ENCODE results near the gene ATP6V1D. TPM values are rescaled to one million over a fixed set of nuclear protein-coding genes. Genes with fewer than 3 reads are reported as not detected.
"Not testable (repeated sequence)": the region's sequence is repeated elsewhere in the genome, so short reads cannot be mapped to it uniquely, and the experiment has no call there.

Gene ATP6V1D
- total RNA-seq, 2 donors from 2014 or later = 94.3 to 101 TPM

DNA sequence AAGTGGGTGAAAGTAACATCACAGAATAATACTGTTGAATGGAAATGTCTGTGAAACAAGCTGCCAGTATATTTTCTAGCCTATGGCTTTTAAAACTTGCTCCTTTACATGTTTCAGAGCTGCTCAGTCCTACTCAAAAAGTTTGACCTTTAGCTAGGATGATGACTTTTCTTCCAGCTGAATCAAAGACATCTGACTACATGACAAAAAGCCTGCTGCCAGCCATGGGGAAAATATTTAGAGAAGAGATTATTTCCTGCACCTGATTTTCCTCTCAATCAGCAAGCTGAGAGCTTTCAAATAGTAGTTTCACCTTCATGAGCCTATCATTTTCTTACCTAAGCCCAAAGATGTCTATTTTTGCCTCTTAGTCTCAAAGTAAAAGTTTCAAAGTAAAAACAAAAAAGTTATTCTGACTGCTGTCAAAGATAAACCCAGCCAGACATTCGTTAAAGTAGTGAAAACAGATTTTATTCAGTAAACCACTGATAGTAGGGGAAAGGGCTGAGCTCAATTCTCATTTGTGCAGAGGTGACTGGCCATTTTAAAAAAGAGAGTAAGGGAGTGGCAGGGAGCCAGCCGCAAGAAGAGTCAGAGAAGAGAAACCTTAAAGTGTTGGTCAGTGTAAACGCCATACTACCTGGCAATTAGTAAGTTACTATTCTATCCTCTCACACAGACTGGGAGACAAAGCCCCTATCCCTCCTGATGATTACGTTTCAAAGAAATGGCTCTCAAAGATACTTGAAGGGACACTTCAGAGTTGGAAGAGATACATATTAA, 2.2 kb downstream of the ATP6V1D start:
- Histone ChIP-seq H3K27me3 (replicated peaks; ENCODE audit: insufficient read depth) (no peaks in the 10 kb centered on the region), H3K4me3 (peak overlapping the region in 1 of 2 donors; percentile 1), H3K27ac (no peak overlapping the region), H3K36me3 (no peaks in the 10 kb centered on the region), H3K4me1 (replicated peaks) (peaks cover 1% of the 10 kb centered on the region), H3K9me3 (no peaks in the 10 kb centered on the region)
- TF ChIP-seq, protein P1, sequence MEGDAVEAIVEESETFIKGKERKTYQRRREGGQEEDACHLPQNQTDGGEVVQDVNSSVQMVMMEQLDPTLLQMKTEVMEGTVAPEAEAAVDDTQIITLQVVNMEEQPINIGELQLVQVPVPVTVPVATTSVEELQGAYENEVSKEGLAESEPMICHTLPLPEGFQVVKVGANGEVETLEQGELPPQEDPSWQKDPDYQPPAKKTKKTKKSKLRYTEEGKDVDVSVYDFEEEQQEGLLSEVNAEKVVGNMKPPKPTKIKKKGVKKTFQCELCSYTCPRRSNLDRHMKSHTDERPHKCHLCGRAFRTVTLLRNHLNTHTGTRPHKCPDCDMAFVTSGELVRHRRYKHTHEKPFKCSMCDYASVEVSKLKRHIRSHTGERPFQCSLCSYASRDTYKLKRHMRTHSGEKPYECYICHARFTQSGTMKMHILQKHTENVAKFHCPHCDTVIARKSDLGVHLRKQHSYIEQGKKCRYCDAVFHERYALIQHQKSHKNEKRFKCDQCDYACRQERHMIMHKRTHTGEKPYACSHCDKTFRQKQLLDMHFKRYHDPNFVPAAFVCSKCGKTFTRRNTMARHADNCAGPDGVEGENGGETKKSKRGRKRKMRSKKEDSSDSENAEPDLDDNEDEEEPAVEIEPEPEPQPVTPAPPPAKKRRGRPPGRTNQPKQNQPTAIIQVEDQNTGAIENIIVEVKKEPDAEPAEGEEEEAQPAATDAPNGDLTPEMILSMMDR (IDR thresholded peaks at IDR 0.05) = no peak
- intact Hi-C loops (cut with DNase I) = no loop called here
- WGBS = 40% methylated on average over 4 of the region's 4 CpGs
- no peak for DNase-seq (ENCODE audit: low spot score)

DNA sequence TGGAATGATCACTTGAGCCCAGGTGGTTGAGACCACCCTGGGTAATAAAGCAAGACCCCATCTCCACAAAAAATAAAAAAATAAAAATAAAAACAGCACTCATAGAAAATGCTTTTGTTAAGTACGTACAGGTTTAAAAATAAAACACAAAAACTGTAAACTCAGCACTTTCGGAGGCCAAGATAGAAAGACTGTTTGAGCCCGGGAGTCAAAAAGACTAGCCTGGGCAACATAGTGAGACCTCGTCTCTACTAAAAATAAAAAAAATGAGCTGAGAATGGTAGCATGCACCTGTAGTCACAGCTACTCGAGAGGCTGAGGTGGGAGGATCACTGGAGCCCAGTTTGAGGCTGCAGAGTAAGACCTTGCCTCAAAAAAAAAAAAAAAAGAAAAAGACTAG, 7.5 kb downstream of the ATP6V1D start:
- H3K27ac ChIP-seq = no peak overlapping the region
- H3K4me1 ChIP-seq (replicated peaks) = no peaks in the 10 kb centered on the region
- intact Hi-C loops (cut with DNase I) = no loop called here
- 94% methylated on average over 5 of the region's 5 CpGs for WGBS
- H3K9me3 ChIP-seq = no peaks in the 10 kb centered on the region
- no peak for TF ChIP-seq POLR2AphosphoS5 (IDR thresholded peaks at IDR 0.05)
- TF ChIP-seq, protein P1 (IDR thresholded peaks at IDR 0.05) = no peak
- H3K4me3 ChIP-seq = no peak overlapping the region
- H3K36me3 ChIP-seq = no peaks in the 10 kb centered on the region
- no peaks in the 10 kb centered on the region for H3K27me3 ChIP-seq (replicated peaks; ENCODE audit: insufficient read depth)
- no peak for DNase-seq (ENCODE audit: low spot score)

DNA sequence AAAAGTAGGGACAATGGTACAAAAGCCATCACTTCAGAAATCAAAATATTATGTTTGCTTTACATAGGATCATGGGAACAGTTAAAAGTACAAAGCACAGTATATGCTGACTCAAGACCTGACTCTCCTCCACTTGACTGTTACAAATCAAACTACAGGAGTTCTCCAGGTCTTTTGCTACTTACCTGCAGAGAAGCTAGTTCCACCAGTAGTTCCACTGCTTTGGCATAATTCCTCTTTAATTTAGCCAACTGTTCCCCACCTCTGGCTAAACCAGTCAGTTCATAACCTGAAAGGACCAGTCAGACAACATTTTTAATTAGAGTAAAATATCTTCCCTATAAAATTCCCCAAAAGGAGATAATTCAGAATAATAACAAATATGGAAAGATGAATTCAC, 14.0 kb downstream of the ATP6V1D start:
- peak; percentile 48 for DNase-seq (ENCODE audit: low spot score)
- no peaks in the 10 kb centered on the region for H3K9me3 ChIP-seq
- H3K4me1 ChIP-seq (replicated peaks) = peaks cover 10% of the 10 kb centered on the region
- no peak overlapping the region for H3K4me3 ChIP-seq
- TF ChIP-seq, protein P1 (IDR thresholded peaks at IDR 0.05) = no peak
- TF ChIP-seq POLR2AphosphoS5 (IDR thresholded peaks at IDR 0.05) (peak; percentile 74), POLR2A (IDR thresholded peaks at IDR 0.05) (no peak)
- H3K36me3 ChIP-seq = peaks cover 0 to 5% of the 10 kb centered on the region in 2 donors
- no peaks in the 10 kb centered on the region for H3K27me3 ChIP-seq (replicated peaks; ENCODE audit: insufficient read depth)
- peak overlapping the region in 1 of 2 donors; percentile 23 for H3K27ac ChIP-seq
- intact Hi-C loops (cut with DNase I) = no loop called here

DNA sequence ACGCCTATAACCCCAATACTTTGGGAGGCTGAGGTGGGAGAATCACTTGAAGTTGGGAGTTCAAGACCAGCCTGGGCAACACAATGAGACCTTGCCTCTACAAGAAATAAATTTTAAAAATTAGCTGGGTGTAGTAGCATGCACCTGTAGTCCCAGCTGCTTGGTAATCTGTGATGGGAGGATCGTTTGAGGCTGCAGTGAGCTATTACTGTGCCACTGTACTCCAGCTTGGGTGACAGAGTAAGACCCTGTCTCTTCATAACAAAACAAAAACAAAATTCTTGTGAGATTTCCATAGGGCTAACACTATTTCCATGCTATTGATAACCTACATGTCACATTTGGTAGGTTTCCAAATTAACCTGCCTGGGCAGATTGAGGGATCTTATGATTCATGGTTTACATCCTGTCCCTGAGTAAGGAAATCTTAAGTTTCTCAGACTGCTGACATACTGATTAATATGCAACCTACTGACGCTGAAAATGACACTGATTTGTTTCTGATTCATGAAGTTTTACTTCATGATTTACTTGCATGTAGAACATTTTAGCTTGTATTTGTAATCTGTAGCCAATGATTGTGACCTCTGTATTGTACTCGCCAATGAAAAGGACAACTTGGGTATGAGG, 15.9 kb downstream of the ATP6V1D start:
- H3K27me3 ChIP-seq (replicated peaks; ENCODE audit: insufficient read depth) = no peaks in the 10 kb centered on the region
- H3K36me3 ChIP-seq = peaks cover 0 to 5% of the 10 kb centered on the region in 2 donors
- H3K4me3 ChIP-seq = no peak overlapping the region
- intact Hi-C loops (cut with DNase I) = no loop called here
- peaks cover 10% of the 10 kb centered on the region for H3K4me1 ChIP-seq (replicated peaks)
- no peaks in the 10 kb centered on the region for H3K9me3 ChIP-seq
- 90% methylated on average over 4 of the region's 4 CpGs for WGBS
- no peak for DNase-seq (ENCODE audit: low spot score)
- H3K27ac ChIP-seq = no peak overlapping the region
- TF ChIP-seq POLR2AphosphoS5 (IDR thresholded peaks at IDR 0.05) = no peak
- TF ChIP-seq POLR2A (IDR thresholded peaks at IDR 0.05) = no peak
- TF ChIP-seq, protein P1 (IDR thresholded peaks at IDR 0.05) = no peak

DNA sequence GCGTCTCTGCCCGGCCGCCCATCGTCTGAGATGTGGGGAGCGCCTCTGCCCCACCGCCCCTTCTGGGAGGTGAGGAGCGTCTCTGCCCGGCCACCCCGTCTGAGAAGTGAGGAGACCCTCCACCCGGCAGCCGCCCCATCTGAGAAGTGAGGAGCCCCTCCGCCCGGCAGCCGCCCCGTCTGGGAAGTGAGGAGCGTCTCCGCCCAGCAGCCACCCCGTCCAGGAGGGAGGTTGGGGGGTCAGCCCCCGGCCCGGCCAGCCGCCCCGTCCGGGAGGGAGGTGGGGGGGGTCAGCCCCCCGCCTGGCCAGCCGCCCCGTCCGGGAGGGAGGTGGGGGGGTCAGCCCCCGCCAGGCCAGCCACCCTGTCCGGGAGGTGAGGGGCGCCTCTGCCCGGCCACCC, 18.4 kb downstream of the ATP6V1D start:
- DNase-seq (ENCODE audit: low spot score); intact Hi-C loops (cut with DNase I); H3K4me3 ChIP-seq; H3K9me3 ChIP-seq; H3K27ac ChIP-seq; H3K36me3 ChIP-seq; H3K27me3 ChIP-seq (replicated peaks; ENCODE audit: insufficient read depth): not testable (repeated sequence)
- H3K4me1 ChIP-seq (replicated peaks) = peaks cover 10% of the 10 kb centered on the region
- WGBS = 98% methylated on average over 21 of the region's 31 CpGs
